ENCODE measurements around the gene RASGEF1C.

Gene RASGEF1C

DNA sequence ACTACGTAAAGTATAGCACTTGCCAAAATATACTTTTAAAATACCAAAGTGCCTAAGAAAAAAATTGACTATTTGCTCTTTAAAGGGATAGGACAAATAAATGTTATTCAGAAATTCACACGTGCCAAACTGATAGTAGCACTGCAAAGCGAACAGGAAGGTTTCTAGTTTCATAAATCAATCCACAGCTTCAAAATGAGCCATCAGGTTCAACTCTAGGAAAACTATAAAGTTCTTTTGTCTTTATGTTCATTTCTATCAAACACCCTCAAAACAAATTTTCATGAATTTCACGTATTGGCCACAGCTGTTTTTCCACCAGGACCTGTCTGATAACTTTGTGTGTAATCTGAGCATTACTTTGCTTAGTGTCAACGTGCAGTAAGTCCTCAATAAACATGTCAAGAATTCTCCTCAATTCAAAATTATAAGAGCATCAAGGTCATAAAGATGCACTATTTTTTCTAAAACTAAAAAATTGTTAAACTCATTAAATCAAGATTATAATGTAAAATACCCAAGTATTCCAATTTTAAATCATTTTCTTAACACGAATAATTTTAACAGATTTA, 140.4 kb downstream of the RASGEF1C start:
- H3K9ac ChIP-seq (ENCODE audit: insufficient read length, low read depth), result no peak overlapping the region
- H3K27me3 ChIP-seq (ENCODE audit: insufficient read depth, insufficient read length), result peaks cover 13% of the 10 kb centered on the region
- DNase-seq (ENCODE audit: low read depth, low spot score), result no peak
- H3K36me3 ChIP-seq (ENCODE audit: insufficient read depth, insufficient read length, low read length), result no peaks in the 10 kb centered on the region
- H3K4me3 ChIP-seq (ENCODE audit: insufficient read length, low read depth), result no peak overlapping the region
- TF ChIP-seq YY1 (IDR thresholded peaks at IDR 0.05; ENCODE audit: insufficient read depth, insufficient read length) (no peak), SUZ12 (IDR thresholded peaks at IDR 0.05; ENCODE audit: extremely low read depth, insufficient read depth, insufficient read length) (no peak)
- peaks cover 10% of the 10 kb centered on the region for H3K9me3 ChIP-seq (ENCODE audit: insufficient read depth, low read length)
- no peaks in the 10 kb centered on the region for H3K4me1 ChIP-seq (ENCODE audit: insufficient read depth, insufficient read length)

DNA sequence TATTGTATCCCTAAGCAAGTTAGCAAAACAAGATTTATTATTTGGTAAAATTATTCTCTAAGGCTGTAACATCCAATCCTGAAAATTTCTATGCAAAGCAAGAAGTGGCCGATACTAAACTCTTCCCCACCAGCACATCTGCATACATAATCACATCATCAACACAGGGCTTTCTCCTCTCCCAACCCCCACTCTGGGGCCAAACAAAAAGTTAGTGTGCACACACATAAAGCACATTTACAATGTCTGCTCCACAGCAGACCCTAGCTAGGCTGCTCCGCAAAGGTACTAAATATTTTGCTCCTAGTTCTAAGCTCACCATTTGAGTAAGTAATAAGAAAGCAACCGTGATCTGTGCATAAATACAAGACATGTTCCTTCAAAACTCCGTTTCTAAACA, 141.0 kb downstream of the RASGEF1C start:
- no peak for TF ChIP-seq YY1 (IDR thresholded peaks at IDR 0.05; ENCODE audit: insufficient read depth, insufficient read length)
- peaks cover 10% of the 10 kb centered on the region for H3K27me3 ChIP-seq (ENCODE audit: insufficient read depth, insufficient read length)
- no peak overlapping the region for H3K4me3 ChIP-seq (ENCODE audit: insufficient read length, low read depth)
- H3K9ac ChIP-seq (ENCODE audit: insufficient read length, low read depth), result no peak overlapping the region
- no peaks in the 10 kb centered on the region for H3K4me1 ChIP-seq (ENCODE audit: insufficient read depth, insufficient read length)
- no peak for DNase-seq (ENCODE audit: low read depth, low spot score)
- H3K9me3 ChIP-seq (ENCODE audit: insufficient read depth, low read length), result peaks cover 9% of the 10 kb centered on the region
- H3K36me3 ChIP-seq (ENCODE audit: insufficient read depth, insufficient read length, low read length), result no peaks in the 10 kb centered on the region

DNA sequence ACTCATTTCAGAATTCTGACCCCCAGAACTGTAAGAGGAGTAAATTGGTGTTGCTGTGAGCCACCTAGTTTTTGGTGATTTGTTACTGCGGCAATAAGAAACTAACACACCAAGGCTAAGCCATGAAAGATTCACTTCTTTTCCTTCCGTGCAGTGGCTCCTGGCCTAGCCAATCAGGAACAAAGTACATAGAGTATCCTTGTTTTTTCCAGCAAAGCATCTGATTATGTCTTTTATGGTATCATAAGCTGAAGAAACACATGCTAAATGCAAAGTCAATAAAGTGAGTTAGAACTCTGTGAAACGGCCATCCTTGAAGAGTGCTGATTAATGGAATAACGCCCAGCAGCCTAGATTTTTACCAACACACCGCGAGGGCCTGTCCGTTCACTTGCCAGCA, 148.8 kb downstream of the RASGEF1C start:
- Histone ChIP-seq H3K36me3 (ENCODE audit: insufficient read depth, insufficient read length, low read length) (peaks cover 2% of the 10 kb centered on the region), H3K27me3 (ENCODE audit: insufficient read depth, insufficient read length) (no peaks in the 10 kb centered on the region), H3K4me1 (ENCODE audit: insufficient read depth, insufficient read length) (no peaks in the 10 kb centered on the region), H3K4me3 (ENCODE audit: insufficient read length, low read depth) (no peak overlapping the region), H3K9me3 (ENCODE audit: insufficient read depth, low read length) (no peaks in the 10 kb centered on the region), H3K9ac (ENCODE audit: insufficient read length, low read depth) (no peak overlapping the region)
- DNase-seq (ENCODE audit: low read depth, low spot score), result no peak
- TF ChIP-seq ZNF274 (IDR thresholded peaks at IDR 0.05; ENCODE audit: low read depth, low read length), result no peak
- no peak for TF ChIP-seq SUZ12 (IDR thresholded peaks at IDR 0.05; ENCODE audit: extremely low read depth, insufficient read depth, insufficient read length)
- TF ChIP-seq YY1 (IDR thresholded peaks at IDR 0.05; ENCODE audit: insufficient read depth, insufficient read length), result no peak

DNA sequence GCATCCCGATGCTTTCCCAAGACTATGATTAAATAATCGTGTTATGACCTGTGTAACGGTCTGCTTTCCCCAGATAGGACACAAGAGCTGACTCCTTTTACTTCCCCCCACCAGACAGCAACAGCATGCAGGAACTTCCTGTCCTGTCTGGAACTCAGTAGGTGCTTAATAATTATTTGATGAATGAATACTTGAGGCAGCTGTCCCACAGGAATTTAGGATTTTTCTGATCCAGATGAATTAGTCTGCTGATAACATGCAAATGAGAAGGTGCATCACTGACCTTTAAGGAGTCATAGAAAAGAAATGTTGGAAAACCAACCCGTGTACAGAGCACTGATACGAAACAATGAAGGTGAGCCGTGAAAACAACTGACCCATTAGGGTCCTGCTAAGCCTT, 149.7 kb downstream of the RASGEF1C start:
- no peak overlapping the region for H3K4me3 ChIP-seq (ENCODE audit: insufficient read length, low read depth)
- no peak overlapping the region for H3K9ac ChIP-seq (ENCODE audit: insufficient read length, low read depth)
- H3K27me3 ChIP-seq (ENCODE audit: insufficient read depth, insufficient read length), result no peaks in the 10 kb centered on the region
- no peaks in the 10 kb centered on the region for H3K4me1 ChIP-seq (ENCODE audit: insufficient read depth, insufficient read length)
- TF ChIP-seq ZNF274 (IDR thresholded peaks at IDR 0.05; ENCODE audit: low read depth, low read length) (no peak), YY1 (IDR thresholded peaks at IDR 0.05; ENCODE audit: insufficient read depth, insufficient read length) (no peak), SUZ12 (IDR thresholded peaks at IDR 0.05; ENCODE audit: extremely low read depth, insufficient read depth, insufficient read length) (no peak)
- peaks cover 2% of the 10 kb centered on the region for H3K36me3 ChIP-seq (ENCODE audit: insufficient read depth, insufficient read length, low read length)
- no peak for DNase-seq (ENCODE audit: low read depth, low spot score)
- no peaks in the 10 kb centered on the region for H3K9me3 ChIP-seq (ENCODE audit: insufficient read depth, low read length)

DNA sequence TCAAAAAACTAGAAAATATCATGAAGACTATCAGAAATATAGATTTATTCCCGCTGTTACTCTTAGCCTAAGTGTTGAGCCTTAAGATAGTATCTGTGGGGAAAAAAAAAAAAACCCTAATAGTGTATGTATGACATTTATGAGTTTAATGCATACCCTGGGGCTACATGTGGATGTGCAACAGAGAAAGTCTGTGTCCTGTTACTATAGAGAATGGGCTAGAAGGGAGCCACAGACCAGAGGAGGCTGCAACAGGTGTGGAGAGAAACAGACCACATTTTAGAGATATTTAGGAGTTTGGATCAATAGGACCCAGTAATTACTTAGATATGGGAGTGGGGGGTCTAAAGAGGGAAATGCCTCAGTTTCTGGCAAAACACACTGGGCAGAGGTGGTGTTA, 152.9 kb downstream of the RASGEF1C start:
- Histone ChIP-seq H3K27me3 (ENCODE audit: insufficient read depth, insufficient read length) (no peaks in the 10 kb centered on the region), H3K9ac (ENCODE audit: insufficient read length, low read depth) (no peak overlapping the region), H3K4me3 (ENCODE audit: insufficient read length, low read depth) (no peak overlapping the region), H3K4me1 (ENCODE audit: insufficient read depth, insufficient read length) (no peaks in the 10 kb centered on the region), H3K9me3 (ENCODE audit: insufficient read depth, low read length) (no peaks in the 10 kb centered on the region), H3K36me3 (ENCODE audit: insufficient read depth, insufficient read length, low read length) (peaks cover 2% of the 10 kb centered on the region)
- TF ChIP-seq SUZ12 (IDR thresholded peaks at IDR 0.05; ENCODE audit: extremely low read depth, insufficient read depth, insufficient read length), result no peak
- TF ChIP-seq ZNF274 (IDR thresholded peaks at IDR 0.05; ENCODE audit: low read depth, low read length), result no peak
- TF ChIP-seq YY1 (IDR thresholded peaks at IDR 0.05; ENCODE audit: insufficient read depth, insufficient read length), result no peak
- no peak for DNase-seq (ENCODE audit: low read depth, low spot score)

DNA sequence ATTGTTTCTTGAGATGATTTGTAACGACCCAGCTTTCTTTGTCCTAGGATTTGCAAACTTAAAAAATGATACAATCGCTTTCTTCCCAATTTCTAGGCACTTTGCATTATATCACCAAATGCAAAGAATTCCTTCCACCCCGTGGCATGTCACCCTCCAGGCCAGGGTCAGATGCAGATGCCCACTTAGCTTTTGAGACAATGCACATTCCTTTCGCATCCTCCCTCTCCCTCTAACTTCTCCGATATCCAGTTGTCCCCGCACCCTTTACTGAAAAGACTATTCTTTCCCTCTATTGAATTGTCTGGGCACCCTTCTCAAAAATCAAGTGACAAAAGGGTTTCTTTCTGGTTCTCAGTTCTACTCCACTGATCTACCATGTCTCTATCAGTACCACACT, 154.8 kb downstream of the RASGEF1C start:
- DNase-seq (ENCODE audit: low read depth, low spot score), result no peak
- no peak overlapping the region for H3K4me3 ChIP-seq (ENCODE audit: insufficient read length, low read depth)
- TF ChIP-seq SUZ12 (IDR thresholded peaks at IDR 0.05; ENCODE audit: extremely low read depth, insufficient read depth, insufficient read length) (no peak), YY1 (IDR thresholded peaks at IDR 0.05; ENCODE audit: insufficient read depth, insufficient read length) (no peak), ZNF274 (IDR thresholded peaks at IDR 0.05; ENCODE audit: low read depth, low read length) (no peak)
- H3K4me1 ChIP-seq (ENCODE audit: insufficient read depth, insufficient read length), result no peaks in the 10 kb centered on the region
- H3K9ac ChIP-seq (ENCODE audit: insufficient read length, low read depth), result no peak overlapping the region
- peaks cover 2% of the 10 kb centered on the region for H3K36me3 ChIP-seq (ENCODE audit: insufficient read depth, insufficient read length, low read length)
- H3K27me3 ChIP-seq (ENCODE audit: insufficient read depth, insufficient read length), result no peaks in the 10 kb centered on the region
- no peaks in the 10 kb centered on the region for H3K9me3 ChIP-seq (ENCODE audit: insufficient read depth, low read length)

DNA sequence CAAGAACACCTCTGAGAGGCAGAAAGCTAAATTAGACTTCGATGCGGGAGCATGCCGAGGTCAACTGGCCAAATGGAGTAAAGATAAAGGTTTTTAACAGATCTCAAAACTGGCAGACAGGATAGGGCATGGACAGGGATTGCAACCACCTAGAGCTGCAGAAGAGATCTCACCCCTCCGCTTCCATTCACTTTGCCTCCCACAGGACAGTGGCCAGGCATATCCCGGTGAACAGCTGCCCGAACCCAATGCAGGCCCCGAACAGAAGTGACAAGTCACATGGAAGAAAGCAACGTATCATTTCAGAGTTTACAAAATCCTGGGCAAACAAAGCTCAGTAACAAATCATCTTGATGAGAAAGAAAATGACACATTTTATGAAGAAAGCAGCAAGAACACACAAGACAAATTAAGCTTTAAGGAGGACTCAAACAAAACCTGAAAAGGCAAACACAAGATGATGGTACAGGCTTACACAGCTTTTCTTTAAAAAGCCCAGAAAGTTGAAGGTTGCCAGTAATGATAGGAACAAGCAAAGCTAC, 155.9 kb downstream of the RASGEF1C start:
- Histone ChIP-seq H3K4me1 (ENCODE audit: insufficient read depth, insufficient read length) (no peaks in the 10 kb centered on the region), H3K27me3 (ENCODE audit: insufficient read depth, insufficient read length) (no peaks in the 10 kb centered on the region), H3K36me3 (ENCODE audit: insufficient read depth, insufficient read length, low read length) (peaks cover 2% of the 10 kb centered on the region), H3K9ac (ENCODE audit: insufficient read length, low read depth) (no peak overlapping the region), H3K9me3 (ENCODE audit: insufficient read depth, low read length) (no peaks in the 10 kb centered on the region), H3K4me3 (ENCODE audit: insufficient read length, low read depth) (no peak overlapping the region)
- no peak for DNase-seq (ENCODE audit: low read depth, low spot score)
- TF ChIP-seq YY1 (IDR thresholded peaks at IDR 0.05; ENCODE audit: insufficient read depth, insufficient read length) (no peak), SUZ12 (IDR thresholded peaks at IDR 0.05; ENCODE audit: extremely low read depth, insufficient read depth, insufficient read length) (no peak), ZNF274 (IDR thresholded peaks at IDR 0.05; ENCODE audit: low read depth, low read length) (no peak)

Data from NT2/D1 (cell line).